ENCODE measurements around the gene ERC1.

DNA sequence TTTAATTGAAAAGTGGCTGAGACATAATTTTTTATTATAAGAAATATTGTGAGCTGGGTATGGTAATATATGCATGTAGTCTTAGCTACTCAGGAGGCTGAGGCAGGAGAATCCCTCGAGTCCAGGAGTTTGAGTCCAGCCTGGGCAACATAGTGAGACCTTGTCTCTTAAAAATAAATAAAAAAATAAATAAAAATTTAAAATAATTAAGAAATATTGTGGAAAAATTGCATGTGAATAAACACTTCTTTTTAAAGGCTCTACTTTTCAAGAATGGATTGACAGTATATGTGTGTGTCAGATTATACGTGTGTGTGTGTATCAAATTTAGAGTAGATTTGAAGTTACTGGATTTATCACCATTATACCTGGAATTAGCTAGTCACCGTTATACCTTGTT, 43.2 kb downstream of the ERC1 start:
- TF ChIP-seq POLR2AphosphoS5 (IDR thresholded peaks at IDR 0.05; ENCODE audit: low read depth, low read length), result no peak
- TF ChIP-seq, protein P1, sequence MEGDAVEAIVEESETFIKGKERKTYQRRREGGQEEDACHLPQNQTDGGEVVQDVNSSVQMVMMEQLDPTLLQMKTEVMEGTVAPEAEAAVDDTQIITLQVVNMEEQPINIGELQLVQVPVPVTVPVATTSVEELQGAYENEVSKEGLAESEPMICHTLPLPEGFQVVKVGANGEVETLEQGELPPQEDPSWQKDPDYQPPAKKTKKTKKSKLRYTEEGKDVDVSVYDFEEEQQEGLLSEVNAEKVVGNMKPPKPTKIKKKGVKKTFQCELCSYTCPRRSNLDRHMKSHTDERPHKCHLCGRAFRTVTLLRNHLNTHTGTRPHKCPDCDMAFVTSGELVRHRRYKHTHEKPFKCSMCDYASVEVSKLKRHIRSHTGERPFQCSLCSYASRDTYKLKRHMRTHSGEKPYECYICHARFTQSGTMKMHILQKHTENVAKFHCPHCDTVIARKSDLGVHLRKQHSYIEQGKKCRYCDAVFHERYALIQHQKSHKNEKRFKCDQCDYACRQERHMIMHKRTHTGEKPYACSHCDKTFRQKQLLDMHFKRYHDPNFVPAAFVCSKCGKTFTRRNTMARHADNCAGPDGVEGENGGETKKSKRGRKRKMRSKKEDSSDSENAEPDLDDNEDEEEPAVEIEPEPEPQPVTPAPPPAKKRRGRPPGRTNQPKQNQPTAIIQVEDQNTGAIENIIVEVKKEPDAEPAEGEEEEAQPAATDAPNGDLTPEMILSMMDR (IDR thresholded peaks at IDR 0.05), result no peak
- no peak for TF ChIP-seq TCF7L2 (IDR thresholded peaks at IDR 0.05; ENCODE audit: low read depth, low read length)
- TF ChIP-seq, protein P2, sequence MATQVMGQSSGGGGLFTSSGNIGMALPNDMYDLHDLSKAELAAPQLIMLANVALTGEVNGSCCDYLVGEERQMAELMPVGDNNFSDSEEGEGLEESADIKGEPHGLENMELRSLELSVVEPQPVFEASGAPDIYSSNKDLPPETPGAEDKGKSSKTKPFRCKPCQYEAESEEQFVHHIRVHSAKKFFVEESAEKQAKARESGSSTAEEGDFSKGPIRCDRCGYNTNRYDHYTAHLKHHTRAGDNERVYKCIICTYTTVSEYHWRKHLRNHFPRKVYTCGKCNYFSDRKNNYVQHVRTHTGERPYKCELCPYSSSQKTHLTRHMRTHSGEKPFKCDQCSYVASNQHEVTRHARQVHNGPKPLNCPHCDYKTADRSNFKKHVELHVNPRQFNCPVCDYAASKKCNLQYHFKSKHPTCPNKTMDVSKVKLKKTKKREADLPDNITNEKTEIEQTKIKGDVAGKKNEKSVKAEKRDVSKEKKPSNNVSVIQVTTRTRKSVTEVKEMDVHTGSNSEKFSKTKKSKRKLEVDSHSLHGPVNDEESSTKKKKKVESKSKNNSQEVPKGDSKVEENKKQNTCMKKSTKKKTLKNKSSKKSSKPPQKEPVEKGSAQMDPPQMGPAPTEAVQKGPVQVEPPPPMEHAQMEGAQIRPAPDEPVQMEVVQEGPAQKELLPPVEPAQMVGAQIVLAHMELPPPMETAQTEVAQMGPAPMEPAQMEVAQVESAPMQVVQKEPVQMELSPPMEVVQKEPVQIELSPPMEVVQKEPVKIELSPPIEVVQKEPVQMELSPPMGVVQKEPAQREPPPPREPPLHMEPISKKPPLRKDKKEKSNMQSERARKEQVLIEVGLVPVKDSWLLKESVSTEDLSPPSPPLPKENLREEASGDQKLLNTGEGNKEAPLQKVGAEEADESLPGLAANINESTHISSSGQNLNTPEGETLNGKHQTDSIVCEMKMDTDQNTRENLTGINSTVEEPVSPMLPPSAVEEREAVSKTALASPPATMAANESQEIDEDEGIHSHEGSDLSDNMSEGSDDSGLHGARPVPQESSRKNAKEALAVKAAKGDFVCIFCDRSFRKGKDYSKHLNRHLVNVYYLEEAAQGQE (IDR thresholded peaks at IDR 0.05; ENCODE audit: insufficient read depth in 1 of 2, low read depth in 2 of 2, low read length in 1 of 2), result no peak
